NB4 (cell line): ENCODE results near the gene BTBD19.

Source experiments
- POLR2A ChIP-seq: IDR thresholded peaks from 2 replicates; pipeline ENCODE4 v1.6.1; 2011; ENCODE audit warnings: mild to moderate bottlenecking; ENCODE audit not compliant: insufficient read length; ENCODE audit errors: extremely low read depth
- TF ChIP-seq, protein P1 (sequence below): IDR thresholded peaks from one replicate; pipeline ENCODE4 v1.5.1; 2012; ENCODE audit warnings: low read depth, low read length

DNA sequence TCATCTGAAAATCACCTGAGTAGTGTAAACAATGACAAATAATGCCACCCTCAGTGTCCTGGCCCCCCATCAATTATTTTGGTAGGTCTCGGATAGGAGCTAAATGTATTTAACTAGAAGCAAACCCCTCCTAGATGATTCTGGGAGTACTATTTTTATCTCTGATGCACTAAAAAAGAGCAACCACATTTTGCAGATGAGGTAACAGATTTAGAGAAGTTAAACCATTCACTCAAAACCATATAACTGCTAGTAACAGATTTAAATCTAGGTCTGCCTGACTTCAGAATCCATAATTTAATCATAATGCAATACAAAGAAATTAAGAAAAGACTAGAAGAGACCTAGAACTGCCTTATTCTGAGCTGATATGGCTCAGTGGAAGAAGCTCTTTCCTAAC is 52.0 kb downstream of the BTBD19 start:
- TF ChIP-seq, protein P1, sequence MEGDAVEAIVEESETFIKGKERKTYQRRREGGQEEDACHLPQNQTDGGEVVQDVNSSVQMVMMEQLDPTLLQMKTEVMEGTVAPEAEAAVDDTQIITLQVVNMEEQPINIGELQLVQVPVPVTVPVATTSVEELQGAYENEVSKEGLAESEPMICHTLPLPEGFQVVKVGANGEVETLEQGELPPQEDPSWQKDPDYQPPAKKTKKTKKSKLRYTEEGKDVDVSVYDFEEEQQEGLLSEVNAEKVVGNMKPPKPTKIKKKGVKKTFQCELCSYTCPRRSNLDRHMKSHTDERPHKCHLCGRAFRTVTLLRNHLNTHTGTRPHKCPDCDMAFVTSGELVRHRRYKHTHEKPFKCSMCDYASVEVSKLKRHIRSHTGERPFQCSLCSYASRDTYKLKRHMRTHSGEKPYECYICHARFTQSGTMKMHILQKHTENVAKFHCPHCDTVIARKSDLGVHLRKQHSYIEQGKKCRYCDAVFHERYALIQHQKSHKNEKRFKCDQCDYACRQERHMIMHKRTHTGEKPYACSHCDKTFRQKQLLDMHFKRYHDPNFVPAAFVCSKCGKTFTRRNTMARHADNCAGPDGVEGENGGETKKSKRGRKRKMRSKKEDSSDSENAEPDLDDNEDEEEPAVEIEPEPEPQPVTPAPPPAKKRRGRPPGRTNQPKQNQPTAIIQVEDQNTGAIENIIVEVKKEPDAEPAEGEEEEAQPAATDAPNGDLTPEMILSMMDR: no peak
- TF ChIP-seq POLR2A: no peak
